ENCODE data around the gene RPS6KA3. TPM values are rescaled to one million over a fixed set of nuclear protein-coding genes. Genes with fewer than 3 reads are reported as not detected.
A peak's percentile ranks its signal among the peaks of the same experiment; 100 is the strongest.

RPS6KA3 gene
- polyA plus RNA-seq, 1 of the 3 experiments (the other 2 are of a cell fraction), result 14.3 TPM

GRCh38 chrX:20141281-20142220 lies 125.2 kb downstream of the RPS6KA3 start, which contains the start of gene EIF1AX:
TSS of gene EIF1AX (minus strand) at chrX:20141838. CDS start at chrX:20141640, 198 bp downstream.
- Histone ChIP-seq H3F3A (replicated peaks; ENCODE audit: insufficient read depth) (peaks cover 4% of the 10 kb centered on the region), H3K9me3 (no peaks in the 10 kb centered on the region), H3K36me3 (replicated peaks in 1 of 2; ENCODE audit: control insufficient read depth in 1 of 2, insufficient read depth in 2 of 2, low read length in 1 of 2) (peaks cover 24 to 28% of the 10 kb centered on the region in 2 experiments), H2AFZ (ENCODE audit: low read depth) (peak within 1 kb of the TSS; percentile 96), H3K27me3 (ENCODE audit: insufficient read depth) (no peaks in the 10 kb centered on the region), H3K4me3 (ENCODE audit: low read depth in 2 of 2, low read length in 1 of 2) (peak within 1 kb of the TSS; percentile 90 to 93), H3K27ac (ENCODE audit: low read depth in 2 of 2, low read length in 1 of 2) (peak within 1 kb of the TSS; percentile 70 to 83), H3K79me2 (ENCODE audit: insufficient read depth) (peaks cover 49% of the 10 kb centered on the region), H4K20me1 (ENCODE audit: insufficient read depth) (peaks cover 34% of the 10 kb centered on the region), H3K4me2 (peak within 1 kb of the TSS; percentile 87), H3K9me2 (no peaks in the 10 kb centered on the region), H3K4me1 (ENCODE audit: control insufficient read depth in 1 of 2, insufficient read depth in 2 of 2, low read depth in 1 of 2, low read length in 1 of 2) (peaks cover 4 to 11% of the 10 kb centered on the region in 2 experiments; a peak in 3 of 4 replicates), H3K9ac (peak within 1 kb of the TSS; percentile 89)
- 2% methylated on average over 33 of the region's 82 CpGs for WGBS (ENCODE audit: low lambda C conversion rate)
- CTCF ChIA-PET, result interaction anchor here (1.4 kb wide), 1 partner anchor 237 kb away, joined by 3 read pairs; no protein-coding TSS in a partner anchor
- POLR2A ChIA-PET, result interaction anchor here (1.4 kb wide), 1 partner anchor 11 kb away, joined by 4 read pairs; no protein-coding TSS in a partner anchor
- peak; percentile 55; the same call in 1 of the 2 replicates for TF ChIP-seq MXI1 (IDR thresholded peaks at IDR 0.05; ENCODE audit: low read depth, low read length)
- TF ChIP-seq GABPA (IDR thresholded peaks at IDR 0.05; ENCODE audit: low read depth), result no peak
- TF ChIP-seq RCOR1 (IDR thresholded peaks at IDR 0.05; ENCODE audit: low read length), result no peak
- TF ChIP-seq, protein P1, sequence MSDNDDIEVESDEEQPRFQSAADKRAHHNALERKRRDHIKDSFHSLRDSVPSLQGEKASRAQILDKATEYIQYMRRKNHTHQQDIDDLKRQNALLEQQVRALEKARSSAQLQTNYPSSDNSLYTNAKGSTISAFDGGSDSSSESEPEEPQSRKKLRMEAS (IDR thresholded peaks at IDR 0.05; ENCODE audit: low read depth), result peak; percentile 21; the same call in 1 of the 2 replicates
- no peak for TF ChIP-seq JUND (IDR thresholded peaks at IDR 0.05)
- TF ChIP-seq NRF1 (IDR thresholded peaks at IDR 0.05; ENCODE audit: low read depth, low read length), result peak; percentile 88
- TF ChIP-seq TAF1 (IDR thresholded peaks at IDR 0.05; ENCODE audit: borderline replicate concordance, low read depth, low read length), result peak; percentile 29; the same call in 1 of the 2 replicates
- no peak for TF ChIP-seq RAD21 (IDR thresholded peaks at IDR 0.05; ENCODE audit: low read length)
- no peak for TF ChIP-seq REST (IDR thresholded peaks at IDR 0.05; ENCODE audit: low read depth, low read length)
- no peak for TF ChIP-seq ELF1 (IDR thresholded peaks at IDR 0.05)
- no peak for TF ChIP-seq TEAD4 (IDR thresholded peaks at IDR 0.05; ENCODE audit: borderline replicate concordance, insufficient read depth)
- TF ChIP-seq SIN3A (IDR thresholded peaks at IDR 0.05; ENCODE audit: borderline replicate concordance, low read depth, low read length), result peak; percentile 31; the same call in 1 of the 2 replicates
- TF ChIP-seq POLR2AphosphoS5 (IDR thresholded peaks at IDR 0.05; ENCODE audit: low read depth, low read length), result peak; percentile 58; the same call in 1 of the 2 replicates
- TF ChIP-seq SMC3 (IDR thresholded peaks at IDR 0.05; ENCODE audit: low read depth, low read length), result no peak
- no peak; the same call in 1 of the 2 replicates for TF ChIP-seq RFX5 (IDR thresholded peaks at IDR 0.05; ENCODE audit: low read length)
- TF ChIP-seq TCF12 (IDR thresholded peaks at IDR 0.05), result no peak
- peak; percentile 88 for TF ChIP-seq YY1 (IDR thresholded peaks at IDR 0.05; ENCODE audit: low read depth)
- peak; percentile 93 for DNase-seq

Data from SK-N-SH (cell line).